HepG2 (cell line): ENCODE results near the gene SCARF1. TPM values are rescaled to one million over a fixed set of nuclear protein-coding genes. Genes with fewer than 3 reads are reported as not detected.

Experiments used
- ADNP ChIP-seq: sonication (generic); formaldehyde crosslinking; IDR thresholded peaks from 2 replicates; pipeline ENCODE4 v1.4.0; 2020; ENCODE audit warnings: missing genetic modification reagents
- ARHGAP35 ChIP-seq: sonication (generic); formaldehyde crosslinking; IDR thresholded peaks from 2 replicates; pipeline ENCODE4 v1.9.0; 2022; ENCODE audit warnings: mild to moderate bottlenecking, inconsistent platforms, moderate library complexity, missing genetic modification reagents, borderline replicate concordance
- CBX5 ChIP-seq: sonication (generic); formaldehyde crosslinking; IDR thresholded peaks from 2 replicates; pipeline ENCODE4 v1.4.0; 2020; ENCODE audit warnings: missing genetic modification reagents, borderline replicate concordance
- KMT2B ChIP-seq: IDR thresholded peaks from 2 replicates; pipeline ENCODE4 v1.6.1; 2016; ENCODE audit warnings: missing genetic modification reagents, missing compliant biosample characterization
- SALL1 ChIP-seq: sonication (generic); formaldehyde crosslinking; IDR thresholded peaks from 2 replicates; pipeline ENCODE4 v1.8.0; 2022; ENCODE audit warnings: mild to moderate bottlenecking, missing genetic modification reagents
- ZBTB20 ChIP-seq: sonication (generic); formaldehyde crosslinking; IDR thresholded peaks from 2 replicates; pipeline ENCODE4 v1.8.1; 2023; ENCODE audit warnings: missing genetic modification reagents, low read depth, mild to moderate bottlenecking, borderline replicate concordance
- ZNF263 ChIP-seq: sonication (generic); formaldehyde crosslinking; IDR thresholded peaks from 2 replicates; pipeline ENCODE4 v1.4.0; 2020; ENCODE audit warnings: missing genetic modification reagents
- ZNF33A ChIP-seq: sonication (generic); formaldehyde crosslinking; IDR thresholded peaks from 2 replicates; pipeline ENCODE4 v1.5.1; 2020; ENCODE audit warnings: missing genetic modification reagents, mild to moderate bottlenecking, moderate library complexity, borderline replicate concordance
- ZNF451 ChIP-seq: sonication (generic); formaldehyde crosslinking; IDR thresholded peaks from 2 replicates; pipeline ENCODE4 v1.5.0; 2020; ENCODE audit warnings: mild to moderate bottlenecking, missing genetic modification reagents
- ZNF75D ChIP-seq: sonication (generic); formaldehyde crosslinking; IDR thresholded peaks from 2 replicates; pipeline ENCODE4 v1.8.1; 2023; ENCODE audit warnings: missing genetic modification reagents, mild to moderate bottlenecking, borderline replicate concordance
- polyA plus RNA-seq, 8 experiments: library from polyadenylated mRNA; depleted of rRNA in 3 of 8; stranded (reverse) in 7 of 8; unstranded in 1 of 8; fragments of >200 nt; fragmentation: Illumina TruSeq in 4 of 8; extraction: Trizol in 4 of 8; gene quantifications; 2 replicates each; pipeline versions ENCODE4 v1.2.1 to v1.2.3, GENCODE V29; 2011 to 2016; ENCODE audit warnings: low read depth in 4 of 8, missing spikeins in 1 of 8, mixed read lengths in 1 of 8; ENCODE audit not compliant: insufficient read depth in 1 of 8
- total RNA-seq, 5 experiments: library from RNA; depleted of rRNA; stranded (reverse); fragments of >200 nt; fragmentation: Illumina TruSeq; extraction: Trizol; gene quantifications; 2 replicates each; pipeline ENCODE4 v1.2.3, GENCODE V29; 2016; ENCODE audit warnings: low read depth in 1 of 5
- TF ChIP-seq, protein P1 (sequence below): IDR thresholded peaks from 2 replicates; pipeline ENCODE4 v1.6.1; 2016; ENCODE audit warnings: missing compliant biosample characterization, missing genetic modification reagents, borderline replicate concordance
- TF ChIP-seq, protein P2 (sequence below): sonication (generic); formaldehyde crosslinking; IDR thresholded peaks from 2 replicates; pipeline ENCODE4 v1.5.1; 2020; ENCODE audit warnings: mild to moderate bottlenecking, missing genetic modification reagents, moderate library complexity
- TF ChIP-seq, protein P3 (sequence below), 2 experiments: fragments of 450-650 bp in 1 of 2; sonication (generic) in 1 of 2; formaldehyde crosslinking; IDR thresholded peaks; 2 replicates each; pipeline versions ENCODE4 v1.5.0 to v1.8.0; 2020 to 2022; ENCODE audit warnings: mild to moderate bottlenecking in 1 of 2, missing genetic modification reagents in 1 of 2

The SCARF1 gene
- total and polyA plus RNA-seq, 2 of the 13 experiments (the other 11 are each of a cell fraction or from before 2014, with no cell fraction given) = 0.24 to 0.71 TPM

DNA sequence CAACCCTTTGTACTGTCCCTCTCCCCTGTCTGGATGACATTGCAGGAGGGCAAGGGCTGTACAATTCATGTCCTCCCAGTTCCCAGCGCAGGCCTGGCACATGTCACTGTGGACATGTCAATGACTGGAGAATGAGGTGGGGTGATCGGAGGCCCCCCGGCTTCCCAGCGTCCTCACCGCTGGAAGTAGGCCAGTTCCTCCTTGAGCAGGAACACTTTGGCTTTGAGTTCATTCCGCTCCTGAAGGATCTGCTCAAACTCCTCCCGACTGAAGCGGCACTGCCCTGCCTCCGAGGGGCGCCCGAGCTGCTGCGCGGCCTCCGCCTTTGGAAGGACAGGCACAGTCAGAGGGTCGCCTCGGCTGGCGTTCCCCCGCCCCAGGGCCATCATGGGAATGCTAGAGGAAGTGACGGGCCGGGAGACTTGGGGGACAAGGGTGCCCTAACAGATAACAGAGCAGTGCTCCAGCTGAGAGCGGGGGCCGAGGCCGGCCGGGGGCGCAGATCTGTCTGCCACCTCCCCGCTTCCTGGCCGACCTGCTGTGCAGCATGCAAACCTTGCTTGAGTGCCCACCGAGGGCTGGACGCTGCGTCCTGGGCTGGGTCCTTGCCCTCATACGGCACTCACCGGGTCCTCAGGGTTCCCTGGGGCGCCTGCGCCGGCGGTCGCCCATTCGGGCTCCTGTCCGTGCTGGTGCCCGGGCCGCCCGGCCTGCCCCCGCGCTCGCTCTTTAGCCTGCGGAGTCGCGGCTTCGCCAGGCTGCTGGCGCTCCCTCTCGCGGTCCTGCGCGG, 2.8 kb upstream of the SCARF1 start (continued):
- TF ChIP-seq, protein P1, sequence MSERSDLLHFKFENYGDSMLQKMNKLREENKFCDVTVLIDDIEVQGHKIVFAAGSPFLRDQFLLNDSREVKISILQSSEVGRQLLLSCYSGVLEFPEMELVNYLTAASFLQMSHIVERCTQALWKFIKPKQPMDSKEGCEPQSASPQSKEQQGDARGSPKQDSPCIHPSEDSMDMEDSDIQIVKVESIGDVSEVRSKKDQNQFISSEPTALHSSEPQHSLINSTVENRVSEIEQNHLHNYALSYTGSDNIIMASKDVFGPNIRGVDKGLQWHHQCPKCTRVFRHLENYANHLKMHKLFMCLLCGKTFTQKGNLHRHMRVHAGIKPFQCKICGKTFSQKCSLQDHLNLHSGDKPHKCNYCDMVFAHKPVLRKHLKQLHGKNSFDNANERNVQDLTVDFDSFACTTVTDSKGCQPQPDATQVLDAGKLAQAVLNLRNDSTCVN (CRISPR knock-in tag) = 0 out of 2 replicates have a peak, but pooled peaks have one; percentile 8
- TF ChIP-seq, protein P2, sequence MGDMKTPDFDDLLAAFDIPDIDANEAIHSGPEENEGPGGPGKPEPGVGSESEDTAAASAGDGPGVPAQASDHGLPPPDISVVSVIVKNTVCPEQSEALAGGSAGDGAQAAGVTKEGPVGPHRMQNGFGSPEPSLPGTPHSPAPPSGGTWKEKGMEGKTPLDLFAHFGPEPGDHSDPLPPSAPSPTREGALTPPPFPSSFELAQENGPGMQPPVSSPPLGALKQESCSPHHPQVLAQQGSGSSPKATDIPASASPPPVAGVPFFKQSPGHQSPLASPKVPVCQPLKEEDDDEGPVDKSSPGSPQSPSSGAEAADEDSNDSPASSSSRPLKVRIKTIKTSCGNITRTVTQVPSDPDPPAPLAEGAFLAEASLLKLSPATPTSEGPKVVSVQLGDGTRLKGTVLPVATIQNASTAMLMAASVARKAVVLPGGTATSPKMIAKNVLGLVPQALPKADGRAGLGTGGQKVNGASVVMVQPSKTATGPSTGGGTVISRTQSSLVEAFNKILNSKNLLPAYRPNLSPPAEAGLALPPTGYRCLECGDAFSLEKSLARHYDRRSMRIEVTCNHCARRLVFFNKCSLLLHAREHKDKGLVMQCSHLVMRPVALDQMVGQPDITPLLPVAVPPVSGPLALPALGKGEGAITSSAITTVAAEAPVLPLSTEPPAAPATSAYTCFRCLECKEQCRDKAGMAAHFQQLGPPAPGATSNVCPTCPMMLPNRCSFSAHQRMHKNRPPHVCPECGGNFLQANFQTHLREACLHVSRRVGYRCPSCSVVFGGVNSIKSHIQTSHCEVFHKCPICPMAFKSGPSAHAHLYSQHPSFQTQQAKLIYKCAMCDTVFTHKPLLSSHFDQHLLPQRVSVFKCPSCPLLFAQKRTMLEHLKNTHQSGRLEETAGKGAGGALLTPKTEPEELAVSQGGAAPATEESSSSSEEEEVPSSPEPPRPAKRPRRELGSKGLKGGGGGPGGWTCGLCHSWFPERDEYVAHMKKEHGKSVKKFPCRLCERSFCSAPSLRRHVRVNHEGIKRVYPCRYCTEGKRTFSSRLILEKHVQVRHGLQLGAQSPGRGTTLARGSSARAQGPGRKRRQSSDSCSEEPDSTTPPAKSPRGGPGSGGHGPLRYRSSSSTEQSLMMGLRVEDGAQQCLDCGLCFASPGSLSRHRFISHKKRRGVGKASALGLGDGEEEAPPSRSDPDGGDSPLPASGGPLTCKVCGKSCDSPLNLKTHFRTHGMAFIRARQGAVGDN (CRISPR knock-in tag) = peak; percentile 78
- TF ChIP-seq, protein P3, sequence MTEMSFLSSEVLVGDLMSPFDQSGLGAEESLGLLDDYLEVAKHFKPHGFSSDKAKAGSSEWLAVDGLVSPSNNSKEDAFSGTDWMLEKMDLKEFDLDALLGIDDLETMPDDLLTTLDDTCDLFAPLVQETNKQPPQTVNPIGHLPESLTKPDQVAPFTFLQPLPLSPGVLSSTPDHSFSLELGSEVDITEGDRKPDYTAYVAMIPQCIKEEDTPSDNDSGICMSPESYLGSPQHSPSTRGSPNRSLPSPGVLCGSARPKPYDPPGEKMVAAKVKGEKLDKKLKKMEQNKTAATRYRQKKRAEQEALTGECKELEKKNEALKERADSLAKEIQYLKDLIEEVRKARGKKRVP (CRISPR knock-in tag; IDR thresholded peaks at IDR 0.05) = no peak
- 0 out of 2 replicates have a peak, but pooled peaks have one; percentile 40 for TF ChIP-seq ARHGAP35 (CRISPR knock-in tag)
- 0 out of 2 replicates have a peak, but pooled peaks have one; percentile 21 for TF ChIP-seq ADNP
- no peak for TF ChIP-seq ZNF33A (CRISPR knock-in tag)
- no peak for TF ChIP-seq KMT2B (CRISPR knock-in tag)
- TF ChIP-seq SALL1 (CRISPR knock-in tag) = peak; percentile 67; the same call in 1 of the 2 replicates
- TF ChIP-seq CBX5 (CRISPR knock-in tag) = 0 out of 2 replicates have a peak, but pooled peaks have one; percentile 17
- 0 out of 2 replicates have a peak, but pooled peaks have one; percentile 25 for TF ChIP-seq ZNF451 (CRISPR knock-in tag)
- TF ChIP-seq ZNF263 (CRISPR knock-in tag) = peak; percentile 30; the same call in 1 of the 2 replicates
- no peak for TF ChIP-seq ZNF75D (CRISPR knock-in tag)
- TF ChIP-seq ZBTB20 (CRISPR knock-in tag) = peak; percentile 76; the same call in 1 of the 2 replicates
